HFFc6 (cell line): ENCODE data around the gene IL25. TPM values are rescaled to one million over a fixed set of nuclear protein-coding genes. Genes with fewer than 3 reads are reported as not detected.

Experiments
- DNase-seq: peaks from one replicate; pipeline ENCODE4 v3.0.0-alpha.2; 2018
- H3K27ac Mint-ChIP-seq: 2 replicates; pipeline ENCODE4 v1.8.0; 2020; ENCODE audit warnings: mild to moderate bottlenecking, mixed read lengths
- H3K27me3 Mint-ChIP-seq: 2 replicates; pipeline ENCODE4 v1.8.0; 2021; ENCODE audit warnings: mild to moderate bottlenecking, moderate library complexity, mixed read lengths; ENCODE audit not compliant: insufficient read depth
- H3K36me3 Mint-ChIP-seq: 2 replicates; pipeline ENCODE4 v1.8.0; 2021; ENCODE audit warnings: low read depth, mixed read lengths
- H3K4me1 Mint-ChIP-seq: 2 replicates; pipeline ENCODE4 v1.8.0; 2020; ENCODE audit warnings: low read depth, mixed read lengths
- H3K4me3 Mint-ChIP-seq: 2 replicates; pipeline ENCODE4 v1.8.0; 2020; ENCODE audit warnings: mild to moderate bottlenecking, moderate library complexity, mixed read lengths
- H3K9me3 Mint-ChIP-seq: 2 replicates; pipeline ENCODE4 v1.8.0; 2020; ENCODE audit warnings: mild to moderate bottlenecking, mixed read lengths
- CTCF ChIP-seq: fragments of 200-600 bp; sonication (generic); IDR thresholded peaks from 2 replicates; pipeline ENCODE4 v1.5.0; 2021; ENCODE audit warnings: antibody characterized with exemption, mild to moderate bottlenecking
- total RNA-seq, 6 experiments: library from RNA; stranded (reverse); fragmentation: NEBNext Ultra II Directional; extraction: Animal tissue kit (Norgen Biotek cat#: 25700); gene quantifications; 2 replicates in 1 of 6; 3 replicates in 5 of 6; pipeline ENCODE4 v1.2.3, GENCODE V29; 2021

The IL25 gene
- total RNA-seq, 6 experiments from 2014 or later, result not detected

GRCh38 chr14:23405096-23405495 lies 32.5 kb downstream of the IL25 start:
- TF ChIP-seq CTCF, result no peak
- Mint-ChIP-seq H3K9me3 (no peaks in the 10 kb centered on the region), H3K4me1 (no peaks in the 10 kb centered on the region), H3K4me3 (no peak overlapping the region), H3K27ac (no peak overlapping the region), H3K27me3 (peaks cover 68% of the 10 kb centered on the region), H3K36me3 (no peaks in the 10 kb centered on the region)
- no peak for DNase-seq

DNA sequence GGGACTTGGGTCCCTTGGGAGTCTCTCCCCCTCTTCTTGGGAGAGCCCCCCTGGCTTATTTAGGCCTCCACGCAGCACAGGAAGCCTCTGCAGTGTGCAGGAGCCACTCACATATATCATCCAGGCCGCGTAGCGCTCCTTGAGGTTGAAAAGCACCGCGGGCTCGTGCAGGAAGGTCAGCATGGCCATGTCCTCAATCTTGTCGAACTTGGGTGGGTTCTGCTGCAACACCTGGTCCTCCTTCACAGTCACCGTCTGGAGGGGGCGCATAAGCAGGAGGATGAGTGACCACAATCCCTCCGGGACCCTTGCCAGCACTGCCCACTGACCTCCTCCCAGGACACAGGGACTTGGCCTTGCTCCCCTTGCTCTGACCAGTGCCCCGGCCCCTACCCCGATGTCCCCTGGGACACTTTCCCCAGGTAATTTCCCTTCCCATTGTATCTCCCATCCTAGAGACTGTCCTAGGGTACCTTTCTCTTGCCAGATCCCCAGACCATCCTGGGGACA lies 33.0 kb downstream of the IL25 start:
- H3K9me3 Mint-ChIP-seq, result no peaks in the 10 kb centered on the region
- no peak for TF ChIP-seq CTCF
- no peak overlapping the region for H3K27ac Mint-ChIP-seq
- no peaks in the 10 kb centered on the region for H3K4me1 Mint-ChIP-seq
- no peak for DNase-seq
- H3K27me3 Mint-ChIP-seq, result peaks cover 70% of the 10 kb centered on the region
- H3K4me3 Mint-ChIP-seq, result no peak overlapping the region
- no peaks in the 10 kb centered on the region for H3K36me3 Mint-ChIP-seq

GRCh38 chr14:23406244-23406643 lies 33.6 kb downstream of the IL25 start:
- H3K36me3 Mint-ChIP-seq, result no peaks in the 10 kb centered on the region
- no peaks in the 10 kb centered on the region for H3K9me3 Mint-ChIP-seq
- peaks cover 67% of the 10 kb centered on the region for H3K27me3 Mint-ChIP-seq
- no peak overlapping the region for H3K27ac Mint-ChIP-seq
- TF ChIP-seq CTCF, result no peak
- no peak overlapping the region for H3K4me3 Mint-ChIP-seq
- DNase-seq, result no peak
- H3K4me1 Mint-ChIP-seq, result no peaks in the 10 kb centered on the region

GRCh38 chr14:23406725-23407355 lies 34.2 kb downstream of the IL25 start:
- no peak for DNase-seq
- Mint-ChIP-seq H3K9me3 (no peaks in the 10 kb centered on the region), H3K27me3 (peaks cover 66% of the 10 kb centered on the region), H3K36me3 (no peaks in the 10 kb centered on the region), H3K27ac (no peak overlapping the region), H3K4me3 (no peak overlapping the region), H3K4me1 (no peaks in the 10 kb centered on the region)
- no peak for TF ChIP-seq CTCF

GRCh38 chr14:23407516-23408306 lies 35.1 kb downstream of the IL25 start, which contains the start of gene MYH6:
TSS of gene MYH6 (minus strand) at chr14:23408273. CDS start at chr14:23407223, 1,050 bp downstream.
- no peaks in the 10 kb centered on the region for H3K9me3 Mint-ChIP-seq
- peaks cover 68% of the 10 kb centered on the region for H3K27me3 Mint-ChIP-seq
- H3K27ac Mint-ChIP-seq, result no peak within 1 kb of the TSS
- no peaks in the 10 kb centered on the region for H3K36me3 Mint-ChIP-seq
- no peak within 1 kb of the TSS for H3K4me3 Mint-ChIP-seq
- DNase-seq, result no peak
- no peaks in the 10 kb centered on the region for H3K4me1 Mint-ChIP-seq
- TF ChIP-seq CTCF, result no peak
